DND-41 (cell line): ENCODE results near the gene FOXP1.

Source experiments
- ATAC-seq: fragments of 200-7000 bp; cut with Tn5 transposase; 3 replicates; pipeline ENCODE4 v1.9.1; 2021; ENCODE audit warnings: low read depth; ENCODE audit not compliant: insufficient read depth
- DNase-seq: peaks from one replicate; pipeline ENCODE4 v3.0.0-alpha.2; 2020
- H2AFZ ChIP-seq: 2 replicates; pipeline ENCODE4 v1.6.0; 2012; ENCODE audit warnings: low read depth, low read length
- H3K27ac ChIP-seq: 2 replicates; pipeline ENCODE4 v1.5.1; 2012; ENCODE audit warnings: low read length, inconsistent platforms
- H3K27me3 ChIP-seq: fragments of 200-600 bp; sonication (generic); 2 replicates; pipeline ENCODE4 v1.6.0; 2012; ENCODE audit warnings: low read length, mild to moderate bottlenecking, inconsistent platforms; ENCODE audit not compliant: insufficient read depth, poor library complexity
- H3K36me3 ChIP-seq: 2 replicates; pipeline ENCODE4 v1.5.1; 2012; ENCODE audit warnings: low read length, inconsistent platforms; ENCODE audit not compliant: insufficient read depth
- H3K4me1 ChIP-seq: 2 replicates; pipeline ENCODE4 v1.5.1; 2012; ENCODE audit warnings: mild to moderate bottlenecking, low read length; ENCODE audit not compliant: insufficient read depth
- H3K4me2 ChIP-seq: 2 replicates; pipeline ENCODE4 v1.6.0; 2012; ENCODE audit warnings: mild to moderate bottlenecking, moderate library complexity, low read length, inconsistent platforms; ENCODE audit not compliant: insufficient read depth
- H3K4me3 ChIP-seq, 2 experiments: fragments of 200-600 bp in 1 of 2; shearing (Covaris generic) in 1 of 2; 2 replicates each; pipeline ENCODE4 v1.5.1; 2012 to 2016; ENCODE audit warnings: inconsistent platforms in 2 of 2, low read length in 2 of 2, mild to moderate bottlenecking in 2 of 2, low read depth in 1 of 2, moderate library complexity in 1 of 2
- H3K79me2 ChIP-seq: 2 replicates; pipeline ENCODE4 v1.6.0; 2012; ENCODE audit warnings: low read length, inconsistent platforms; ENCODE audit not compliant: insufficient read depth
- H3K9ac ChIP-seq: 2 replicates; pipeline ENCODE4 v1.6.0; 2012; ENCODE audit warnings: low read depth, mild to moderate bottlenecking, inconsistent platforms, low read length, moderate library complexity
- H3K9me3 ChIP-seq: 2 replicates; pipeline ENCODE4 v1.5.1; 2012; ENCODE audit warnings: low read length, moderate library complexity, mild to moderate bottlenecking, inconsistent platforms; ENCODE audit not compliant: insufficient read depth, severe bottlenecking
- H4K20me1 ChIP-seq: 2 replicates; pipeline ENCODE4 v1.6.0; 2012; ENCODE audit warnings: low read length; ENCODE audit not compliant: insufficient read depth
- CTCF ChIP-seq: IDR thresholded peaks from 2 replicates; pipeline ENCODE4 v1.5.1; 2012; ENCODE audit warnings: borderline replicate concordance, low read length, moderate library complexity, mild to moderate bottlenecking; ENCODE audit not compliant: poor library complexity, severe bottlenecking; ENCODE audit errors: extremely low read depth
- EZH2 ChIP-seq: IDR thresholded peaks from 3 replicates; pipeline ENCODE4 v1.6.1; 2012; ENCODE audit warnings: borderline replicate concordance, low read depth, mild to moderate bottlenecking, moderate library complexity, low read length, inconsistent platforms; ENCODE audit not compliant: severe bottlenecking

Gene FOXP1

GRCh38 chr3:71026634-71027578 is 556.6 kb downstream of the FOXP1 start:
- Histone ChIP-seq H3K4me3 (no peak overlapping the region), H3K9ac (no peak overlapping the region), H3K27ac (no peak overlapping the region), H2AFZ (no peak overlapping the region), H3K79me2 (peaks cover 75% of the 10 kb centered on the region), H3K9me3 (no peaks in the 10 kb centered on the region), H3K27me3 (no peaks in the 10 kb centered on the region), H3K4me1 (no peaks in the 10 kb centered on the region), H3K4me2 (no peak overlapping the region), H4K20me1 (peaks cover 16% of the 10 kb centered on the region), H3K36me3 (peaks cover 46% of the 10 kb centered on the region)
- TF ChIP-seq EZH2 (no peak), CTCF (no peak)
- ATAC-seq, result no peak
- DNase-seq, result no peak

GRCh38 chr3:71025516-71025915 is 558.0 kb downstream of the FOXP1 start:
- no peak overlapping the region for H3K4me3 ChIP-seq
- no peak overlapping the region for H2AFZ ChIP-seq
- H3K36me3 ChIP-seq, result peaks cover 39% of the 10 kb centered on the region
- H3K27ac ChIP-seq, result no peak overlapping the region
- ATAC-seq, result no peak
- no peaks in the 10 kb centered on the region for H3K9me3 ChIP-seq
- DNase-seq, result no peak
- H3K9ac ChIP-seq, result no peak overlapping the region
- no peak for TF ChIP-seq EZH2
- TF ChIP-seq CTCF, result no peak
- no peaks in the 10 kb centered on the region for H3K27me3 ChIP-seq
- peaks cover 16% of the 10 kb centered on the region for H4K20me1 ChIP-seq
- H3K4me2 ChIP-seq, result no peak overlapping the region
- no peaks in the 10 kb centered on the region for H3K4me1 ChIP-seq
- H3K79me2 ChIP-seq, result peaks cover 78% of the 10 kb centered on the region

GRCh38 chr3:71025010-71025409 is 558.5 kb downstream of the FOXP1 start:
- DNase-seq, result no peak
- peaks cover 34% of the 10 kb centered on the region for H3K36me3 ChIP-seq
- no peak overlapping the region for H3K9ac ChIP-seq
- no peak overlapping the region for H3K4me3 ChIP-seq
- H3K79me2 ChIP-seq, result peaks cover 76% of the 10 kb centered on the region
- no peak for ATAC-seq
- TF ChIP-seq CTCF (no peak), EZH2 (no peak)
- no peaks in the 10 kb centered on the region for H3K4me1 ChIP-seq
- peaks cover 16% of the 10 kb centered on the region for H4K20me1 ChIP-seq
- no peak overlapping the region for H3K4me2 ChIP-seq
- no peaks in the 10 kb centered on the region for H3K9me3 ChIP-seq
- H2AFZ ChIP-seq, result no peak overlapping the region
- H3K27ac ChIP-seq, result no peak overlapping the region
- no peaks in the 10 kb centered on the region for H3K27me3 ChIP-seq
